NT2/D1 (cell line): ENCODE results near the gene MAP3K3.

Experiments
- DNase-seq: peaks from one replicate; pipeline ENCODE4 v3.0.0-alpha.2; 2011; ENCODE audit warnings: low read depth, low spot score
- H3K27me3 ChIP-seq: 2 replicates; pipeline ENCODE4 v1.6.0; 2011; ENCODE audit warnings: mild to moderate bottlenecking; ENCODE audit not compliant: insufficient read length, insufficient read depth
- H3K36me3 ChIP-seq: 2 replicates; pipeline ENCODE4 v1.6.1; 2011; ENCODE audit warnings: mild to moderate bottlenecking, low read length, mixed read lengths; ENCODE audit not compliant: insufficient read depth, insufficient read length
- H3K4me1 ChIP-seq: 2 replicates; pipeline ENCODE4 v1.5.1; 2011; ENCODE audit not compliant: insufficient read depth, insufficient read length
- H3K4me3 ChIP-seq: 2 replicates; pipeline ENCODE4 v1.5.1; 2011; ENCODE audit warnings: low read depth; ENCODE audit not compliant: insufficient read length
- H3K9ac ChIP-seq: 2 replicates; pipeline ENCODE4 v1.6.0; 2011; ENCODE audit warnings: low read depth; ENCODE audit not compliant: insufficient read length
- H3K9me3 ChIP-seq: 2 replicates; pipeline ENCODE4 v1.5.1; 2011; ENCODE audit warnings: mild to moderate bottlenecking, low read length; ENCODE audit not compliant: insufficient read depth
- SUZ12 ChIP-seq: IDR thresholded peaks from 2 replicates; pipeline ENCODE4 v1.6.1; 2011; ENCODE audit not compliant: insufficient read length, insufficient read depth; ENCODE audit errors: extremely low read depth
- YY1 ChIP-seq: IDR thresholded peaks from 2 replicates; pipeline ENCODE4 v1.6.1; 2011; ENCODE audit not compliant: insufficient read length, insufficient read depth
- ZNF274 ChIP-seq: IDR thresholded peaks from 2 replicates; pipeline ENCODE4 v1.6.1; 2011; ENCODE audit warnings: mild to moderate bottlenecking, low read depth, low read length

MAP3K3 gene

DNA sequence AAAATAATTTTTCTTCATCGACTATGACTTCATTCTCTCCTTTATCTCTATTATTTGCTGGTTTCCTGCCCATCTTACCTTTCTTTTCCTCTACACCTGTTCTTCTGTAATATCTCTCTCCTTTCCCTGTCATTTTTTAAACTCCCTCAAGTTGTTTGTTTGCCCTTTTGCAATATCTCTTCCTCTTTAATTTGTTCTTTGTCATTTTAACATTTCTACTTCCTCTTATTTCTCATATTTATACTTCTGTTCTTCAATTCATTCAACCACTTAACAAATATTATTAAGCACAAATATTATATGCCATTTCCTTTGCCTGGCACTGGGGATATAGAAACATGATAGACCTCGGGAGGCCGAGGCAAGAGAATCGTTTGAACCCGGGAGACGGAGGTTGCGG lies 22.6 kb downstream of the MAP3K3 start:
- Histone ChIP-seq H3K4me1 (peaks cover 10% of the 10 kb centered on the region), H3K9me3 (no peaks in the 10 kb centered on the region), H3K9ac (no peak overlapping the region), H3K36me3 (peaks cover 18% of the 10 kb centered on the region), H3K4me3 (no peak overlapping the region), H3K27me3 (no peaks in the 10 kb centered on the region)
- DNase-seq: no peak
- no peak for TF ChIP-seq ZNF274
- TF ChIP-seq SUZ12: no peak
- no peak for TF ChIP-seq YY1

DNA sequence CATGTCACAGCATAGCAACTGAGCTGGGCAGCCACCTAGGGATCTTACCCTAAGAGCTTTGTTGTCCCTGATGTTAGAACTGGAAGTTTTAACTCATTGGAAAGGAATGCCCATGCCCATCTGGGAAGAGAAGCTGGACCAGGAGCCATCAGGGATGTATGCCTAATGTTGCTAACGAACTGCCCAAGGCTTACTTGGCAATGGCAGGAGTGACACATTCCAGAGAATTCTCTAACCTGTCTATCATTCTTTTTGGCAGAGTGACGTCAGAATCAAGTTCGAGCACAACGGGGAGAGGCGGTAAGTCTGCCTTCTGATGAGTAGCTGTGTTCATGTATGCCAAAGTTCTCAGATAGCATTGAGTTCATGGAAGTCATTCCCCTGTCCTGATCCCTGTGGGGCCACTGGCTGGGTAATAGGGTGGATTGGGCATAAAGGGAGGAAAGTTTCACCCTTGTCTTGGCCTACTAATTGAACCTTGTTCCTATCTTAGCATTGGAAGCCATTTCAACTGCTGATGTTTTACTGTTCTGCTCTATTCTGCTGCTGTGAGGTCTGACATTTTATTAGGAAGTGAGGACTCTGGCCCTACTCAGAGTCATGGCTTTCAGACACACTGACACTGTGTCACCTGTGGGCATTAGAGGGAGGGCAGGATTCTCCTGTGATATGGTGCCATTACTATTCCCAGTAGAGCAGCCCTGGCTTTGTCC lies 23.7 kb downstream of the MAP3K3 start:
- H3K36me3 ChIP-seq: peaks cover 15% of the 10 kb centered on the region
- H3K4me1 ChIP-seq: peaks cover 10% of the 10 kb centered on the region
- H3K9ac ChIP-seq: no peak overlapping the region
- no peaks in the 10 kb centered on the region for H3K27me3 ChIP-seq
- H3K4me3 ChIP-seq: no peak overlapping the region
- no peaks in the 10 kb centered on the region for H3K9me3 ChIP-seq
- TF ChIP-seq SUZ12 (no peak), ZNF274 (no peak), YY1 (no peak)
- DNase-seq: no peak

DNA sequence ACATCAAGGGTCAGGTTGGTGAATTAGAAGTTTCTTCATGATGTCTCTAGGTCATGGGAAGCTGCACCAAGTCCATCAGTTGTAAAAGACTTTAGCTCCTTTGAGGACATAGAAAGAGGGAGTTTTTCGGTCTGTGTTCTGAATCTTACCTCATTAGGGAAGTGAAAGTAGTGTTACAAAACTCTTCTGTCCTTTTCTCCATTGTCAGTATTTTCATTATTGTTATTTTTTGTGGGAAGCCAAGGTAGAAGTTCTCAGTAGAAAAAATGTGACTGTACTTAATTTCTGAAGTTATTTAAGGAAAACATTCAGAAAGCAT lies 24.2 kb downstream of the MAP3K3 start:
- DNase-seq: no peak

GRCh38 chr17:63647065-63647725 lies 25.0 kb downstream of the MAP3K3 start:
- TF ChIP-seq SUZ12: no peak
- no peak for TF ChIP-seq YY1
- no peak for TF ChIP-seq ZNF274
- Histone ChIP-seq H3K27me3 (no peaks in the 10 kb centered on the region), H3K4me1 (peaks cover 10% of the 10 kb centered on the region), H3K36me3 (peaks cover 16% of the 10 kb centered on the region), H3K9me3 (no peaks in the 10 kb centered on the region), H3K9ac (peak overlapping the region; percentile 22), H3K4me3 (no peak overlapping the region)
- DNase-seq: no peak

More for the DNA sequence above, 24.2 kb downstream of the MAP3K3 start:
- Histone ChIP-seq H3K36me3 (peaks cover 15% of the 10 kb centered on the region), H3K9ac (no peak overlapping the region), H3K27me3 (no peaks in the 10 kb centered on the region), H3K4me3 (no peak overlapping the region), H3K4me1 (peaks cover 10% of the 10 kb centered on the region), H3K9me3 (no peaks in the 10 kb centered on the region)
- TF ChIP-seq YY1: no peak
- no peak for TF ChIP-seq SUZ12
- no peak for TF ChIP-seq ZNF274

- Histone ChIP-seq H3K27me3 (no peaks in the 10 kb centered on the region), H3K9me3 (no peaks in the 10 kb centered on the region), H3K4me1 (peaks cover 10% of the 10 kb centered on the region), H3K4me3 (no peak overlapping the region), H3K9ac (no peak overlapping the region), H3K36me3 (peaks cover 19% of the 10 kb centered on the region)
- TF ChIP-seq ZNF274 (no peak), SUZ12 (no peak), YY1 (no peak)
- DNase-seq: peak; percentile 57
These were observed 25.7 kb downstream of the MAP3K3 start for GRCh38 chr17:63647936-63648335.

- peaks cover 31% of the 10 kb centered on the region for H3K36me3 ChIP-seq
These were observed 27.6 kb downstream of the MAP3K3 start for GRCh38 chr17:63649813-63650212.

DNA sequence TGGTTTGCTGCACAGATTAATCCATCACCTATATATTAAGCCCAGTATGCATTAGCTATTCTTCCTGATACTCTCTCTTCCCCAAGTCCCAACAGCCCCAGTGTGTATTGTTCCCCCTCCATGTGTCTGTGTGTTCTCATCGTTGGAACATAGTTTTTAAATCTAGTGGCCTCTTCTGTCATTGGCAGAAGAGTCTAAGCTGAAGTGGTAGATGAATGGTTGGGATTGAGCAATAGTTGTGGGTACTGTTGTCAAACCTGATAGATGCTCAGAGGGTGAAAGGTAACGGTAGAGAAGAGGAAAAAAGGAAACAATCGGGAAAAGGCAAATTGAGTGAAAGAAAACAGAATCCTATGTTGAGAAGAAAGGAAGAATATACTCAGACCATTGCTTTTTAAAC lies 29.9 kb downstream of the MAP3K3 start:
- Histone ChIP-seq H3K27me3 (no peaks in the 10 kb centered on the region), H3K36me3 (peaks cover 28% of the 10 kb centered on the region), H3K4me1 (peaks cover 1% of the 10 kb centered on the region), H3K9ac (no peak overlapping the region), H3K4me3 (no peak overlapping the region), H3K9me3 (no peaks in the 10 kb centered on the region)
- no peak for DNase-seq
- no peak for TF ChIP-seq ZNF274
- TF ChIP-seq YY1: no peak
- TF ChIP-seq SUZ12: no peak

More at GRCh38 chr17:63649813-63650212, 27.6 kb downstream of the MAP3K3 start:
- Histone ChIP-seq H3K4me1 (peaks cover 10% of the 10 kb centered on the region), H3K9me3 (no peaks in the 10 kb centered on the region), H3K27me3 (no peaks in the 10 kb centered on the region), H3K9ac (no peak overlapping the region), H3K4me3 (no peak overlapping the region)
- no peak for TF ChIP-seq SUZ12
- no peak for TF ChIP-seq YY1
- TF ChIP-seq ZNF274: no peak
- DNase-seq: no peak
